Regular cardiac myocyte (primary cell): ENCODE data around the gene SAT2. TPM values are rescaled to one million over a fixed set of nuclear protein-coding genes. Genes with fewer than 3 reads are reported as not detected.

Experiments
- total RNA-seq: library from RNA; depleted of rRNA; stranded (reverse); fragments of >200 nt; gene quantifications from 2 replicates; pipeline ENCODE4 v1.2.3, GENCODE V29; 2014

SAT2 gene
- 25.5 and 30.2 TPM in 2 replicates for total RNA-seq

DNA sequence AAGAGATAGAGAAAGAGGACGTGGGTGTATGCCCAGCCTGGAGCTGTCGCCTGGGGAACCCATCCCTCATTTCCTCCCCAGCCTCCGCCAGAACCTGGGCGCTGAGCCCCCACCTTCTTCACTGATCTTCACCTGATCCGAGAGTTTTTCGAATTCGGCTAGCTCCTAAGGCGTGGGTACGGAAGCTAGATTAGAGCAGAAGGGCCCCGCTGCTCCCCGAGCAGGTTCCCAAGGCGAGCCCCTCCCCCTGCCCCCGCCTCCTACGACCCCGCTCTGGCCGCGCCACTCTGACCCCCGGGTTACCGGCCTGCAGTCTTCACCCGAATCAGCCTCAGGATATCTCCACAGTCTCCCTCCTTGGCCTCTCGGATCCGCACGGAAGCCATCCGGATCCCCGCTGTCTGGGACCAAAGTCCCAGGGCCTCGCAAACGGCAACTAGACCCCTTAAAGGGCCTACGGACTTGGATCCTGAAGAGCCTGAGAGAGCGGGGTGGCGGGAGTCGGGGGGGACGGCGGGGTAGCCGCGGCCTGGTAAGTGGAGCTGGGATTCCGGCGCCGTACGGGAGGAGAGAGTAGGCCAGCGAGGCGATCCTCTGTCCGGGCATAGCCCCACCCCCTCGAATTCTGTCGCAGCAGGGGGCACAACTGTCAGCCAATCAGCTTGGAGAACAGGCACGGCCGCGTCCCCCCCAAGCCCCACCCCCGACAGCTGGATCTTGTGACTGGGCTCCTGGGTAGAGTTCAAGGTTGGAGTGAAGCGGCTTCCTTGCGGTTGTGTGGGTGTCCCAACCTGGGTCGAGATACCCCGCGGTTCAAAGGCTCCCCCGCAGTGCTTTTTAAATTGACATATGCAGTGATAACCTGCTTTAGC, at the start of gene SAT2:
TSS of gene SAT2 (minus strand) at position 572 of the 872 bp plus-strand sequence. CDS start at position 386, 186 bp downstream.

DNA sequence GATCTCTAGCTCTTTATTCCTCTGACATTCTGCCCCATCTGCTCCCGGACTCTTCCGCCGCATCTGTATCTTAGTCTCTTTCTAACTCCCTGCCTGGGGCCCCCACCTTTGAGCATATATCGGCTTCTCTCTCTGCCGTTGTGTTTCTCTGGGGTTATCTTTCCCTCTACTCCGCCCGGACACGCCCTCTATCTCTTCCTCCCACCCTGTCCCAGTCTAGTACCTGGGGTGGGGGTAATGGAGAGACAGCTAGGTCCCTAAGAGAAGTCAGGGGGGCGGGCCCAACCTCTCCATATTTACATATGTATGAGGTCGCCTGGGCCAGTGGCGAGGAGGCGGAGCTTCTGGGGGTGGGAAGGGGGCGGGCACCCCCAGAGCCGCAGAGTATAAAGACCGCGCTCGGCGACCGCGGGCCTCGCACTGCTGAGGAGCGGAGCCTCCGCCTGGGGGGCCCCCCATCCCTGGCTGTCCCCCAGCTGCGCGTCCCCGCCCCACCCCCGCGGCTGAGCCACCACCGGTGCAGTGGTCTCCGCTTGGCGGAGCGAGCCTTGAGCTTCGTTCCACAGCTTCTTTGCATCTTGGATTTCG, 23.0 kb upstream of the SAT2 start, which contains the start of gene ATP1B2:
TSS of gene ATP1B2 (plus strand) at position 418 of the 588 bp plus-strand sequence. CDS start 593 bp downstream, outside the sequence.

DNA sequence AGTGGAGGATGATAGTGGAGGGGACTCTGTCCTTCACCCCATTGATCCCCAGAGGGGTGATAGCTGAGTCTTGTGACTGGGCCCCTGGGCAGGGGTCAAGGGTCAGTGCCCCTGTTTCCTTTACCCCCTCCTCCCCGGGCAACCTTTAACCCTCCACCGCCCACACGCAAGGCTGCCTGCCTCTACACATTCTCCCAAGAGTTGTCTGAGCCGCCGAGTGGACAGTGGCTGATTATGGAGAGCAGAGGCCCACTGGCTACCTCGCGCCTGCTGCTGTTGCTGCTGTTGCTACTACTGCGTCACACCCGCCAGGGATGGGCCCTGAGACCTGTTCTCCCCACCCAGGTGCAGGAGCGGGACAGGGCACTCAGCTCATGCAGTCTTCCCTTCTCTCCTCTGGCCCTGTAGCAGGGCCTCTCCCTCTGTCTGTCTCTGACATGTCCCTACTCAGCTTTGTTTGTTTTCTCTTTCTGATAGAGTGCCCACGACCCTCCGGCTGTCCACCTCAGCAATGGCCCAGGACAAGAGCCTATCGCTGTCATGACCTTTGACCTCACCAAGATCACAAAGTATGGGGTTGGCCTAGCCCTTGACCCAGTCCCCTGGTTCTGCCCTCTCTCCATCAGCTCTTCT, 2.4 kb upstream of the SAT2 start, which contains the start of gene SHBG:
TSS of gene SHBG (plus strand) at position 197 of the 633 bp plus-strand sequence. CDS start at position 235, 38 bp downstream.

DNA sequence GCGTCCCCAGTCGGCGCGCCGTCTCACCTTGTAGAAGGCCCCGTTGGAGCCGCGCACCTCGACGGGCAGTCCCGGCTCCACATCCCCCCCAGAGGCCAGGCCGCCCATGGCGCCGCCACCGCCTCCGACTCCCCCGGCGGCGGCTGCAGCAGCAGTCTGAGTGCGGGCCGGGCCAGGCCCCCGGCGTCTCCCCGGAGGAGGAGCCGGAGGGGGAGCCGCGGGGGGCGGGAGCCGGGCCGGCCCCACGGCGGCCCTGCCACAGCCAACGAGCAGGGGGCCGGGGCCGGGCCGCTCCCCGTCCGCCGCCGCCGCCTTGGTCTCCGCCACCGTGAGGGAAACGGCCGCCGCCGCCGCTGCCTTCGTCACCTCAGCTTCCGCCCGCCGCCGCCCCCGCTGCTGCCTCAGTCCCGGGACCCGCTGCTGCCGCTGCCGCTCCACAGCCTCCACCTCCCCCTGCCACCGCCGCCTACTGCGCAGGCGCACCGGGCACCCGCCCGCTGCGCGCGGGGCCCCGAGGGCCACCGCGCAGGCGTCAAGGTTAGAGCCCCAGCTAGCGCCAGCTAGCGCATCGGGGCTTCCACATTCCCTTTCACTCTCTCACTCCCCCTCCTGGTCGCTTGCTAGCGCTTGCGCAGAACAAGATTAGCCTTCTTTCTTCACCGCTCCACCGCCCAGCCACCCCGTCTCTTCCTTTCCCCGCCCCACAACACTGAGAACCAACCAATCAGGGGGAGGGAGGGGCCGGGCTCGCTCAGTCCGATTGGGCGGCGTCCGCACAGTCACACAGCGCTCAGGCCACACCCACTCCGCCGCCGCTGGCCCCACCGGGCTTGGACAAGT, 13.0 kb downstream of the SAT2 start, which contains the start of gene FXR2:
TSS of gene FXR2 (minus strand) at position 473 of the 840 bp plus-strand sequence. CDS start at position 108, 365 bp downstream.

DNA sequence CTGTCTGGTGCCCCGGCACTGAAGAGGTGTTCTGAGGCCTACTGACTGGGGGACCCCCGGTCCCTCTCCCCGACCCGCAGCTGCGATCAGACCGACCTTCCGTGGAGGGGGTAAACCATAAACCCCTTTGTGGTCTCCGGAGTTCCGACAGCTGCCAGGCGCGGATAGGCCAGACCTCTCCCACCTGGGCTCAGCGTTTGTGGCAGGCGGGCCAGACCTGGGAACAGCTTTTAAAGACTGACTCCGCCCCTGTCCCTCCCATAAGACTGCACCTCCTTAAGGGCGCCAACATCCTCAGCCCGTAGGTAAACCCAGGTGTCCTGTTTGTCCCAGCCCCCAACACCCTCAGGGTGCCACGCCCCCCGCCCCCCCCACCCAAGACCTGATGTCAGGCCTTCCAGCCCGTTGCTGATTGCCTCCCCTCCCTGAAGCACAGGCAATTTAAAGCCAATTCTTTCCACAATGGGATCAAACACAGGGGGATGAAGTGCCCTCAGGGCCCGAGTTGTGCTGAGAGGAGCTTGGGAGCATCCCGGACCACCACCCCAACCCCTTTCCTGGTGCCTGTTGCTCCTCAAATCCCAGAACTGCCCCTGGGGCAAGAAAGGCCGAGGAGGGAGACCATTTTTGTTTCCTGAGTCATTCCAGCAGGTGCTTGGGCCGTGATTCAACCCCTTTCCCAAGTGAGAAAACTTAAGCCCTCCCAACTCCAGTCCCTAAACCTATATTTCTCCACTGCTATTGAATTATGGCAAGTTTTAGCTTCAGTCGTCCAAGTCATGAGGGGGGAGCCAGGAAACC, 37.5 kb downstream of the SAT2 start, which contains the start of gene SOX15:
TSS of gene SOX15 (minus strand) at position 204 of the 801 bp plus-strand sequence. CDS start 418 bp downstream, outside the sequence.

DNA sequence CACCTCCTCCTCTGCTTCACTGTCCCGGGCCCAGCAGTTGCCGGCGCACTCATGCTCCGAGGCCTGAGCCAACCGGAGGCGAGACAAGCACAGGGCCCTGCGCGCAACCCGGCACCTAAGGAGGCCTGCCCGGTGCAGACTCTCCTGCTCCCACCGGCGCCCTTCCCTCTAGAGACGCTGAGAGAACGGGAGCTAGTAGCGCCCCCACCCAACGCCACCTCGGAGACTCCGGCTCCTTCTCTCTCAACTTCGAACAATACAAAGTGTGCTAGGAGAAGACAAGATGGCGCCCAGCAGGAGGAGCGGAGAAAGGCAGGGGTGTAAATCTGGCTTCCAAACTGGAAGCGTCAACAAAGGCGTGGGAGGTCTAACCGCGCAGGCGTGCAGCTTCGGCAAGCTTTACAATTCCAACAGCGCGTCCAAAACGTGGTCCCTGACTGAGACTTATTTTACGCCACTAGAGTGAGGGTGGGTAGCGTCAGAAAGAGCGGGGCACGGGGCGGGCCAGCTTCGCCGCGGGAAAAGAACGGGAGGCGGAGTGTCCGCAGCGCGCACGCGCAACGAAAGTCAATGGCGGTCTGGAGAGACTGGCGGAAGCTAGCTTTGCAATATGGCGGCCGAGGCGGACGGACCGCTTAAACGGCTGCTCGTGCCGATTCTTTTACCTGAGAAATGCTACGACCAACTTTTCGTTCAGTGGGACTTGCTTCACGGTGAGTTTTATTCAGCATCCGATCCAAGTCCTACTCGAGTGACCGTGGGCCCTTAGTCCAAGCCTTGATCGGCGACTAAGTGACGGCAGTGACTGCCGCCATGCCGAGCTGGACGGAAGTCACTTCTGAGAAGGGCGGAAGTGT, 44.1 kb downstream of the SAT2 start, which contains the start of gene MPDU1:
TSS of gene MPDU1 (plus strand) at position 600 of the 857 bp plus-strand sequence. CDS start at position 611, 11 bp downstream.

DNA sequence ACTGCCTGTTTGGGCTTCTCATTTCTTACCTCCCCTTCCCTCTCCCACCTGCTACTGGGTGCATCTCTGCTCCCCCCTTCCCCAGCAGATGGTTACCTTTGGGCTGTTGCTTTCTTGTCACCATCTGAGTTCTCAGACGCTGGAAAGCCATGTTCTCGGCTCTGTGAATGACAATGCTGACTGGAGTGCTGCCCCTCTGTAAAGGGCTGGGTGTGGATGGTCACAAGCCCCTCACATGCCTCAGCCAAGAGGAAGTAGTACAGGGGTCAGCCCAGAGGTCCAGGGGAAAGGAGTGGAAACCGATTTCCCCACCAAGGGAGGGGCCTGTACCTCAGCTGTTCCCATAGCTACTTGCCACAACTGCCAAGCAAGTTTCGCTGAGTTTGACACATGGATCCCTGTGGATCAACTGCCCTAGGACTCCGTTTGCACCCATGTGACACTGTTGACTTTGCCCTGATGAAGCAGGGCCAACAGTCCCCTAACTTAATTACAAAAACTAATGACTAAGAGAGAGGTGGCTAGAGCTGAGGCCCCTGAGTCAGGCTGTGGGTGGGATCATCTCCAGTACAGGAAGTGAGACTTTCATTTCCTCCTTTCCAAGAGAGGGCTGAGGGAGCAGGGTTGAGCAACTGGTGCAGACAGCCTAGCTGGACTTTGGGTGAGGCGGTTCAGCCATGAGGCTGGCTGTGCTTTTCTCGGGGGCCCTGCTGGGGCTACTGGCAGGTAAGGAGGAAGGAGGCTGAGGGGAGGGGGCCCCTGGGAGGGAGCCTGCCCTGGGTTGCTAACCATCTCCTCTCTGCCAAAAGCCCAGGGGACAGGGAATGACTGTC, 48.4 kb downstream of the SAT2 start, which contains the start of gene CD68:
TSS of gene CD68 (plus strand) at position 638 of the 833 bp plus-strand sequence. CDS start at position 678, 40 bp downstream.

Other genes starting within 250 kb of the SAT2 start
- gene TNK1, start 246.7 kb downstream of the SAT2 start, total RNA-seq, result under 0.01 and 0.28 TPM in 2 replicates
- 14.4 and 15.5 TPM in 2 replicates for gene PLSCR3, start 233.3 kb downstream of the SAT2 start, total RNA-seq
- 88.0 and 144 TPM in 2 replicates for gene TMEM256, start 223.7 kb downstream of the SAT2 start, total RNA-seq
- gene NLGN2, start 220.0 kb downstream of the SAT2 start, total RNA-seq, result 2.3 and 4.2 TPM in 2 replicates
- gene SPEM1, start 207.5 kb downstream of the SAT2 start, total RNA-seq, result not detected in 2 replicates
- not detected in 2 replicates for gene SPEM2, start 202.2 kb downstream of the SAT2 start, total RNA-seq
- not detected in 2 replicates for gene SPEM3, start 199.0 kb downstream of the SAT2 start, total RNA-seq
- 1.5 and 2.3 TPM in 2 replicates for gene TMEM102, start 192.4 kb downstream of the SAT2 start, total RNA-seq
- 2.5 and 14.7 TPM in 2 replicates for gene FGF11, start 188.3 kb downstream of the SAT2 start, total RNA-seq
- gene CHRNB1, start 182.8 kb downstream of the SAT2 start, total RNA-seq, result 2.3 and 3.9 TPM in 2 replicates
- 14.8 and 21.4 TPM in 2 replicates for gene ZBTB4, start 148.2 kb downstream of the SAT2 start, total RNA-seq
- gene SLC35G6, start 146.4 kb downstream of the SAT2 start, total RNA-seq, result not detected in 2 replicates
- gene POLR2A, start 143.5 kb downstream of the SAT2 start, total RNA-seq, result 49.6 and 88.0 TPM in 2 replicates
- 3.6 and 14.1 TPM in 2 replicates for gene TNFSF12, start 78.8 kb downstream of the SAT2 start, total RNA-seq
- 0.38 and 1.1 TPM in 2 replicates for gene TNFSF13, start 69.1 kb downstream of the SAT2 start, total RNA-seq
- 71.0 and 99.3 TPM in 2 replicates for gene SENP3, start 65.9 kb downstream of the SAT2 start, total RNA-seq
- gene CD68, start 48.2 kb downstream of the SAT2 start, total RNA-seq, result 7.5 and 15.2 TPM in 2 replicates
- gene MPDU1, start 44.0 kb downstream of the SAT2 start, total RNA-seq, result 54.4 and 115 TPM in 2 replicates
- 0.28 and 0.38 TPM in 2 replicates for gene SOX15, start 37.7 kb downstream of the SAT2 start, total RNA-seq
- 50.2 and 58.1 TPM in 2 replicates for gene FXR2, start 12.9 kb downstream of the SAT2 start, total RNA-seq
- 0.19 and 0.28 TPM in 2 replicates for gene SHBG, start 2.3 kb upstream of the SAT2 start, total RNA-seq
- not detected in 2 replicates for gene ATP1B2, start 23.1 kb upstream of the SAT2 start, total RNA-seq
- 16.3 and 28.4 TPM in 2 replicates for gene TP53, start 59.7 kb upstream of the SAT2 start, total RNA-seq
- gene WRAP53, start 60.7 kb upstream of the SAT2 start, total RNA-seq, result 3.1 and 7.9 TPM in 2 replicates
- under 0.01 and 0.19 TPM in 2 replicates for gene EFNB3, start 77.4 kb upstream of the SAT2 start, total RNA-seq
- gene DNAH2, start 89.9 kb upstream of the SAT2 start, total RNA-seq, result 0.19 and 0.56 TPM in 2 replicates
- gene KDM6B, start 206.4 kb upstream of the SAT2 start, total RNA-seq, result 4.2 and 68.6 TPM in 2 replicates
- 0.58 TPM in 1 of 2 replicates, not detected in the other for gene TMEM88, start 227.2 kb upstream of the SAT2 start, total RNA-seq
- 65.7 and 90.3 TPM in 2 replicates for gene NAA38, start 229.7 kb upstream of the SAT2 start, total RNA-seq
- 13.0 and 13.6 TPM in 2 replicates for gene CYB5D1, start 230.2 kb upstream of the SAT2 start, total RNA-seq